K562 (cell line): ENCODE results near the gene LRP2BP. TPM values are rescaled to one million over a fixed set of nuclear protein-coding genes. Genes with fewer than 3 reads are reported as not detected.

Experiments
- BACH1 ChIP-seq: fragments of 200-800 bp; sonication (Bioruptor generic); IDR thresholded peaks from 2 replicates; pipeline ENCODE4 v1.6.1; 2016; ENCODE audit warnings: missing genetic modification characterization, missing compliant biosample characterization
- BRD4 ChIP-seq: fragments of 200-600 bp; sonication (generic); IDR thresholded peaks from 2 replicates; pipeline ENCODE4 v1.6.1; 2017; ENCODE audit warnings: inconsistent platforms
- CBX3 ChIP-seq, 2 experiments: IDR thresholded peaks; 1 replicate in 1 of 2; 2 replicates in 1 of 2; pipeline ENCODE4 v1.6.1; 2012; ENCODE audit warnings: inconsistent platforms in 2 of 2, low read length in 2 of 2, borderline replicate concordance in 1 of 2, control low read depth in 1 of 2
- CC2D1A ChIP-seq: fragments of 450-650 bp; IDR thresholded peaks from 2 replicates; pipeline ENCODE4 v1.6.1; 2017; ENCODE audit warnings: mild to moderate bottlenecking
- CCNT2 ChIP-seq: IDR thresholded peaks from 2 replicates; pipeline ENCODE4 v1.6.1; 2011; ENCODE audit warnings: borderline replicate concordance, low read depth, mild to moderate bottlenecking, moderate library complexity, mixed read lengths, low read length; ENCODE audit not compliant: insufficient read length; ENCODE audit errors: extremely low read depth
- CHD4 ChIP-seq: fragments of 200-600 bp; sonication (generic); IDR thresholded peaks from 3 replicates; pipeline ENCODE4 v1.6.1; 2012; ENCODE audit warnings: low read depth, mild to moderate bottlenecking, mixed read lengths, low read length, inconsistent platforms; ENCODE audit not compliant: insufficient read depth, insufficient replicate concordance, poor library complexity, severe bottlenecking
- CTCFL ChIP-seq: IDR thresholded peaks from 2 replicates; pipeline ENCODE4 v1.6.1; 2011; ENCODE audit warnings: borderline replicate concordance, low read depth, mild to moderate bottlenecking, moderate library complexity, low read length; ENCODE audit not compliant: insufficient read depth, poor library complexity, severe bottlenecking
- FOXJ3 ChIP-seq: sonication (generic); formaldehyde crosslinking; IDR thresholded peaks from 2 replicates; pipeline ENCODE4 v1.4.0; 2020; ENCODE audit warnings: mild to moderate bottlenecking, missing genetic modification reagents
- GATAD2B ChIP-seq: fragments of 450-650 bp; IDR thresholded peaks from 2 replicates; pipeline ENCODE4 v1.6.1; 2017; ENCODE audit warnings: mild to moderate bottlenecking, borderline replicate concordance
- HINFP ChIP-seq: fragments of 450-650 bp; conservative IDR thresholded peaks from 2 replicates; pipeline ENCODE4 v1.6.1; 2016; ENCODE audit warnings: missing genetic modification characterization, low read depth, mild to moderate bottlenecking, control low read depth, missing compliant biosample characterization
- JUND ChIP-seq, 2 experiments: IDR thresholded peaks; 2 replicates in 1 of 2; 3 replicates in 1 of 2; pipeline ENCODE4 v1.6.1; 2011; ENCODE audit warnings: borderline replicate concordance in 2 of 2, low read depth in 2 of 2, low read length in 2 of 2, improper control_type of control experiment in 1 of 2, missing biosample characterization in 1 of 2, missing genetic modification characterization in 1 of 2, missing genetic modification reagents in 1 of 2
- KLF1 ChIP-seq: fragments of 450-650 bp; IDR thresholded peaks from 2 replicates; pipeline ENCODE4 v1.6.1; 2016; ENCODE audit warnings: missing genetic modification characterization, missing compliant biosample characterization
- L3MBTL2 ChIP-seq: fragments of 450-650 bp; IDR thresholded peaks from 2 replicates; pipeline ENCODE4 v1.6.1; 2016; ENCODE audit warnings: mild to moderate bottlenecking, moderate library complexity
- PHF8 ChIP-seq: fragments of 200-600 bp; sonication (generic); IDR thresholded peaks from 2 replicates; pipeline ENCODE4 v1.6.1; 2012; ENCODE audit warnings: mixed run types, mild to moderate bottlenecking, inconsistent platforms, low read length, moderate library complexity, borderline replicate concordance
- POLR2G ChIP-seq: fragments of 200-400 bp; formaldehyde crosslinking; IDR thresholded peaks from 2 replicates; pipeline ENCODE4 v1.6.1; 2017; ENCODE audit warnings: low read depth, mild to moderate bottlenecking, antibody characterized with exemption, low read length, moderate library complexity
- RBFOX2 ChIP-seq: fragments of 200-400 bp; formaldehyde crosslinking; IDR thresholded peaks from 2 replicates; pipeline ENCODE4 v1.6.1; 2017; ENCODE audit warnings: low read depth, mild to moderate bottlenecking, low read length, moderate library complexity
- RHOXF2B ChIP-seq: fragments of 250-450 bp; sonication (Bioruptor Pico); conservative IDR thresholded peaks from 2 replicates; pipeline ENCODE4 v1.5.1; 2021
- TARDBP ChIP-seq: fragments of 450-650 bp; IDR thresholded peaks from 2 replicates; pipeline ENCODE4 v1.6.1; 2016
- ZBED1 ChIP-seq: IDR thresholded peaks from 2 replicates; pipeline ENCODE4 v1.6.1; 2014
- ZBTB33 ChIP-seq: sonication (generic); formaldehyde crosslinking; IDR thresholded peaks from 2 replicates; pipeline ENCODE4 v1.8.1; 2023; ENCODE audit warnings: mild to moderate bottlenecking, missing genetic modification reagents
- ZFP30 ChIP-seq: fragments of 250-450 bp; sonication (Bioruptor Pico); IDR thresholded peaks from 2 replicates; pipeline ENCODE4 v1.8.0; 2022; ENCODE audit warnings: moderate library complexity, mild to moderate bottlenecking, inconsistent platforms, borderline replicate concordance
- polyA plus RNA-seq, 8 experiments: library from polyadenylated mRNA; depleted of rRNA in 4 of 8; stranded (reverse) in 5 of 8; unstranded in 3 of 8; fragments of >200 nt; fragmentation: Nextera tagmentation in 2 of 8; fragmentation: Illumina TruSeq in 1 of 8; extraction: Ambion mirVana in 2 of 8; extraction: Trizol in 1 of 8; gene quantifications; 2 replicates each; pipeline versions ENCODE4 v1.2.1 to v1.2.3, GENCODE V29; 2011 to 2014; ENCODE audit warnings: inconsistent platforms in 1 of 8, missing spikeins in 1 of 8
- total RNA-seq, 7 experiments: library from RNA; depleted of rRNA in 6 of 7; stranded (reverse); fragments of >200 nt in 6 of 7; fragmentation: Illumina TruSeq in 2 of 7; extraction: Trizol in 2 of 7; gene quantifications; 2 replicates each; pipeline versions ENCODE4 v1.2.1 to v1.2.3, GENCODE V29; 2011 to 2021; ENCODE audit warnings: low replicate concordance in 1 of 7

The LRP2BP gene
- total and polyA plus RNA-seq, 9 of the 15 experiments (the other 6 are each of a cell fraction or from before 2014, with no cell fraction given), result 0.42 to 2.1 (median 0.62) TPM

DNA sequence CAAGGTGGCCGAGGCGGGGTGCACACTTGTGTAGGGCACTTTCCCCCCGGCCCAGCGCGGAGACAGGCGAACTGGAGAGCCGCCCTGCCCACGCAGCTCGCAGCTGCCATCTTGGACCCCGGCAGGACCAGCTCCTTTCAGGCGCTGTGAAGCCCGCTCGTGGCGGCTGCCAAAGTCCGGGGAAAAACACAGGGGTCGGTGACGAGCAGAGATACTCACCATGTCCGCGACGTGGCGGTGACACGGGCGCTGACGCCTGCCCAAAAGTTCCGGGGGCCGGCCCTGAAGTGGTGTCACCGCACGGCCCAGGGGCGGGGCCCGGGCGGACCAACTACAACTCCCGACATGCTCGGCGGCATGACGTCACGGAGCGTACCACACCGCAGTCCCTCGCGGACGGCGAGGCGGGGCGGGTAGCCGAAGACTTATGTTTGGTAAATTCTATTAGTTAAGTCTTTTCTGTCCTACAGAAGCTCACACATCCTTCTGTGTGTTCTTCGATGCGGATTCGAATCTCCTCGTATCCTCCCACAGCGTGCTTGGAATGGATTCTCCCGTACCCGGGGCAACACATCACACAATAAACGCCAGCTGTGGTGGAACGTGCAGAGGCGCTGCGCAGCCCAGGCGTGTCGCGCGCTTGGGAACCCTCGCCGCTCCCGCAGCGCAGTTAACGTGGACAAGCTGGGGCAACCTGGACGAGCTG lies 30.1 kb upstream of the LRP2BP start, which contains the start of gene UFSP2 (continued):
- no peak for TF ChIP-seq CHD4
- peak in 1 of 2 experiments; percentile 50; a peak in 1 of 3 replicates for TF ChIP-seq CBX3 (IDR thresholded peaks at IDR 0.05; ENCODE audit: borderline replicate concordance in 1 of 2, low read length in 2 of 2)
- peak; percentile 44; the same call in 1 of the 2 replicates for TF ChIP-seq KLF1 (tag)
- no peak for TF ChIP-seq ZBTB33 (CRISPR knock-in tag)
- TF ChIP-seq HINFP (tag), result peak; percentile 60; the same call in 1 of the 2 replicates
- TF ChIP-seq CCNT2, result peak; percentile 38
- peak; percentile 73; the same call in 1 of the 2 replicates for TF ChIP-seq PHF8
- no peak for TF ChIP-seq ZFP30
- peak; percentile 87 for TF ChIP-seq POLR2G
- no peak for TF ChIP-seq RHOXF2B (CRISPR knock-in tag)
- TF ChIP-seq FOXJ3 (CRISPR knock-in tag), result peak; percentile 98
- 0 out of 2 replicates have a peak, but pooled peaks have one; percentile 17 for TF ChIP-seq ZBED1
- no peak for TF ChIP-seq CC2D1A
- TF ChIP-seq RBFOX2, result peak; percentile 81
- TF ChIP-seq CTCFL, result peak; percentile 10
- no peak; the same call in 1 of the 2 replicates for TF ChIP-seq BACH1
- TF ChIP-seq GATAD2B, result peak; percentile 53; the same call in 1 of the 2 replicates
- peak; percentile 87 for TF ChIP-seq L3MBTL2
- peak; percentile 39; the same call in 1 of the 2 replicates for TF ChIP-seq TARDBP
- no peak for TF ChIP-seq BRD4
- TF ChIP-seq JUND (IDR thresholded peaks at IDR 0.05; ENCODE audit: borderline replicate concordance, low read depth, low read length), result peak; percentile 98
- peak; percentile 74; the same call in 2 of the 3 replicates for TF ChIP-seq JUND (tag; IDR thresholded peaks at IDR 0.05; ENCODE audit: borderline replicate concordance, low read depth, low read length)
